IMR-90 (cell line): ENCODE measurements around the gene MPP7. TPM values are rescaled to one million over a fixed set of nuclear protein-coding genes. Genes with fewer than 3 reads are reported as not detected.

ENCODE experiments used
- ATAC-seq: fragments of 200-7000 bp; cut with Tn5 transposase; 2 replicates; pipeline ENCODE4 v1.9.1; 2020; ENCODE audit warnings: low read depth, mild to moderate bottlenecking, moderate library complexity
- BruUV-seq: library from RNA; stranded (reverse); fragments of 400-500 nt; replicated peaks from 2 replicates; lab custom pipeline; 2021; lab: Mats Ljungman, UMichigan
- CTCF ChIA-PET: fragments of 300-600 bp; formaldehyde crosslinking; extraction: SDS; loops from one replicate; lab custom pipeline; 2021; ENCODE audit warnings: antibody characterized with exemption; lab: Yijun Ruan, JAX
- POLR2A ChIA-PET: fragments of 300-600 bp; sonication (Branson Sonifier 250); formaldehyde crosslinking; loops from one replicate; lab custom pipeline; 2022; ENCODE audit warnings: antibody characterized with exemption; ENCODE audit not compliant: unreplicated experiment; lab: Charles Lee
- DNase-seq: peaks from one replicate; pipeline ENCODE4 v3.0.0; 2013
- H2AFZ ChIP-seq: replicated peaks from 2 replicates; pipeline ENCODE3; 2013; ENCODE audit warnings: low read length, mild to moderate bottlenecking; ENCODE audit not compliant: poor library complexity
- H2AK5ac ChIP-seq: 2 replicates; pipeline ENCODE4 v1.6.1; 2013; ENCODE audit warnings: low read depth, low read length, inconsistent platforms
- H2AK9ac ChIP-seq: replicated peaks from 2 replicates; pipeline ENCODE3; 2013; ENCODE audit warnings: mild to moderate bottlenecking, low read depth, low read length, moderate library complexity; ENCODE audit not compliant: poor library complexity
- H2BK120ac ChIP-seq: 2 replicates; pipeline ENCODE4 v1.6.1; 2013; ENCODE audit warnings: low read depth, low read length, inconsistent platforms
- H2BK15ac ChIP-seq: 3 replicates; pipeline ENCODE4 v1.6.1; 2013; ENCODE audit warnings: low read depth, low read length, inconsistent platforms
- H2BK20ac ChIP-seq: 2 replicates; pipeline ENCODE4 v1.6.1; 2013; ENCODE audit warnings: low read depth, mild to moderate bottlenecking, inconsistent platforms, low read length, moderate library complexity
- H2BK5ac ChIP-seq: 2 replicates; pipeline ENCODE4 v1.6.1; 2013; ENCODE audit warnings: mild to moderate bottlenecking, low read depth, low read length, inconsistent platforms; ENCODE audit not compliant: poor library complexity, severe bottlenecking
- H3K14ac ChIP-seq: replicated peaks from 2 replicates; pipeline ENCODE4 v1.6.1; 2013; ENCODE audit warnings: low read depth, low read length, inconsistent platforms
- H3K18ac ChIP-seq: 2 replicates; pipeline ENCODE4 v1.6.1; 2013; ENCODE audit warnings: low read depth, low read length, control low read depth
- H3K23ac ChIP-seq: 2 replicates; pipeline ENCODE4 v1.6.1; 2013; ENCODE audit warnings: low read depth, low read length, inconsistent platforms
- H3K27ac ChIP-seq: 2 replicates; pipeline ENCODE4 v1.5.1; 2013; ENCODE audit warnings: mild to moderate bottlenecking, control low read depth, low read length; ENCODE audit not compliant: insufficient read depth
- H3K27me3 ChIP-seq: 2 replicates; pipeline ENCODE4 v1.6.1; 2013; ENCODE audit warnings: low read length; ENCODE audit not compliant: control insufficient read depth, insufficient read depth
- H3K36me3 ChIP-seq: 2 replicates; pipeline ENCODE4 v1.6.1; 2013; ENCODE audit warnings: low read length, mixed read lengths; ENCODE audit not compliant: control insufficient read depth, insufficient read depth
- H3K4ac ChIP-seq: 2 replicates; pipeline ENCODE4 v1.6.1; 2013; ENCODE audit warnings: low read depth, low read length, inconsistent platforms
- H3K4me1 ChIP-seq: 2 replicates; pipeline ENCODE4 v1.6.1; 2013; ENCODE audit warnings: low read length, mixed read lengths; ENCODE audit not compliant: control insufficient read depth, insufficient read depth
- H3K4me2 ChIP-seq: 2 replicates; pipeline ENCODE4 v1.6.1; 2013; ENCODE audit warnings: low read depth, mild to moderate bottlenecking, control low read depth, low read length, moderate library complexity
- H3K4me3 ChIP-seq: 2 replicates; pipeline ENCODE4 v1.5.1; 2013; ENCODE audit warnings: low read depth, mild to moderate bottlenecking, control low read depth, low read length, moderate library complexity; ENCODE audit not compliant: insufficient read depth
- H3K56ac ChIP-seq: 2 replicates; pipeline ENCODE4 v1.6.1; 2013; ENCODE audit warnings: low read length, inconsistent platforms; ENCODE audit not compliant: insufficient read depth; ENCODE audit errors: extremely low read depth
- H3K79me1 ChIP-seq, 2 experiments: 2 replicates each; pipeline ENCODE4 v1.6.1; 2013; ENCODE audit warnings: low read length in 2 of 2, inconsistent platforms in 1 of 2, low read depth in 1 of 2
- H3K9ac ChIP-seq: 2 replicates; pipeline ENCODE4 v1.6.1; 2013; ENCODE audit warnings: low read depth, low read length, control low read depth
- H3K9me1 ChIP-seq: 2 replicates; pipeline ENCODE4 v1.6.1; 2013; ENCODE audit warnings: low read length, inconsistent platforms; ENCODE audit not compliant: insufficient read depth
- H3K9me3 ChIP-seq: 2 replicates; pipeline ENCODE4 v1.6.1; 2013; ENCODE audit warnings: low read length; ENCODE audit not compliant: control insufficient read depth, insufficient read depth
- H4K20me1 ChIP-seq: 2 replicates; pipeline ENCODE4 v1.6.1; 2013; ENCODE audit warnings: low read length, inconsistent platforms; ENCODE audit not compliant: insufficient read depth
- H4K5ac ChIP-seq: 2 replicates; pipeline ENCODE4 v1.6.1; 2013; ENCODE audit warnings: mild to moderate bottlenecking, low read depth, low read length, control low read depth
- H4K8ac ChIP-seq, 2 experiments: 2 replicates each; pipeline ENCODE4 v1.6.1; 2013; ENCODE audit warnings: low read depth in 2 of 2, low read length in 2 of 2, control low read depth in 1 of 2, inconsistent platforms in 1 of 2
- H4K91ac ChIP-seq: 2 replicates; pipeline ENCODE4 v1.6.1; 2013; ENCODE audit warnings: low read depth, low read length, inconsistent platforms; ENCODE audit not compliant: insufficient read depth
- NFE2L2 ChIP-seq: fragments of 150-350 bp; IDR thresholded peaks from 2 replicates; pipeline ENCODE4 v1.6.1; 2016; ENCODE audit warnings: low read depth, mild to moderate bottlenecking, low read length
- POLR2A ChIP-seq: IDR thresholded peaks from 2 replicates; pipeline ENCODE4 v1.6.1; 2012; ENCODE audit warnings: mild to moderate bottlenecking, low read depth, low read length
- SMC3 ChIP-seq: fragments of 150-350 bp; IDR thresholded peaks from 2 replicates; pipeline ENCODE4 v1.6.1; 2016; ENCODE audit warnings: low read depth, mild to moderate bottlenecking, antibody characterized with exemption, low read length, moderate library complexity
- dilution Hi-C: fragments of 300-500 bp; cut with HindIII; formaldehyde crosslinking; loops from one replicate; pipeline ENCODE4 v1.14.3; 2018; ENCODE audit warnings: low sequenced_read_pairs; ENCODE audit not compliant: unreplicated experiment
- in situ Hi-C: fragments of 300-500 bp; cut with MboI; formaldehyde crosslinking; loops from 3 replicates; pipeline ENCODE4 v1.14.3; 2019; ENCODE audit warnings: low sequenced_read_pairs, inconsistent platforms, mixed read lengths
- intact Hi-C: fragments of 100-400 bp; cut with micrococcal nuclease; formaldehyde crosslinking; loops from 2 replicates; pipeline ENCODE4 v1.10.0; 2022
- polyA plus RNA-seq, 3 experiments: library from polyadenylated mRNA; depleted of rRNA; stranded (reverse); fragments of >200 nt; gene quantifications; 2 replicates each; pipeline ENCODE4 v1.2.3, GENCODE V29; 2012; ENCODE audit warnings: low replicate concordance in 1 of 3
- total RNA-seq: library from RNA; depleted of rRNA; stranded (reverse); fragments of >200 nt; gene quantifications from 2 replicates; pipeline ENCODE4 v1.2.3, GENCODE V29; 2012
- TF ChIP-seq, protein P1 (sequence below): fragments of 150-350 bp; IDR thresholded peaks from 2 replicates; pipeline ENCODE4 v1.6.1; 2016; ENCODE audit warnings: low read depth, mild to moderate bottlenecking, low read length, moderate library complexity, borderline replicate concordance

MPP7 gene
- total and polyA plus RNA-seq, 2 of the 4 experiments (the other 2 are of a cell fraction), result 0.39 to 1.4 TPM

DNA sequence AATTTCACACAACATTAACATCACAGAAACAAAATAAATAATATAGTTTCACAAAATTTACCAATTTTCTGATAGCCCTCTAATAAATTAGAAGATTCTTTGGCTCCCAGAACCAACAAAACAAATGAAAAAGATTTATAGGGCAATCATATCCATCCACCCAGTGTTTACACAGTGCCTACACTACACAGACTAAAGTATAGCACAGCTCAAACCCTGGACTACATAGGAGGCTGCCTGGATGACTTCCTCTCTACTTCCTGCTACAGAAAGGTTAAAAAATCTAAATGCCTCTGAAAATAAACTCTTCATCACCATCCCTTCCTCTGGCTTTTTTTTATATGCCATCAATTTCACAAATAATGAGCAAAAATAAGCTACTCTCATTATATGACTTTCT is 28.4 kb downstream of the MPP7 start:
- no TSS peak for BruUV-seq
- Histone ChIP-seq H4K20me1 (no peaks in the 10 kb centered on the region), H3K9me1 (no peaks in the 10 kb centered on the region), H4K5ac (no peak overlapping the region), H3K4me2 (no peak overlapping the region), H3K56ac (no peak overlapping the region), H2AK9ac (no peak overlapping the region), H3K4me1 (no peaks in the 10 kb centered on the region), H2AK5ac (no peak overlapping the region), H3K14ac (no peak overlapping the region), H3K27me3 (peaks cover 8% of the 10 kb centered on the region), H3K36me3 (no peaks in the 10 kb centered on the region), H3K4ac (no peak overlapping the region), H3K18ac (no peak overlapping the region), H2BK15ac (no peak overlapping the region), H4K8ac (no peak overlapping the region), H2AFZ (no peak overlapping the region), H3K27ac (no peak overlapping the region), H3K9ac (no peak overlapping the region), H4K91ac (no peak overlapping the region), H3K9me3 (no peaks in the 10 kb centered on the region), H3K4me3 (no peak overlapping the region), H3K79me1 (no peaks in the 10 kb centered on the region), H2BK5ac (no peak overlapping the region), H2BK20ac (no peak overlapping the region), H3K23ac (no peak overlapping the region), H2BK120ac (no peak overlapping the region)
- in situ Hi-C loops, result no loop called here
- ATAC-seq, result no peak
- TF ChIP-seq SMC3 (no peak), NFE2L2 (no peak), POLR2A (no peak)
- TF ChIP-seq, protein P1, sequence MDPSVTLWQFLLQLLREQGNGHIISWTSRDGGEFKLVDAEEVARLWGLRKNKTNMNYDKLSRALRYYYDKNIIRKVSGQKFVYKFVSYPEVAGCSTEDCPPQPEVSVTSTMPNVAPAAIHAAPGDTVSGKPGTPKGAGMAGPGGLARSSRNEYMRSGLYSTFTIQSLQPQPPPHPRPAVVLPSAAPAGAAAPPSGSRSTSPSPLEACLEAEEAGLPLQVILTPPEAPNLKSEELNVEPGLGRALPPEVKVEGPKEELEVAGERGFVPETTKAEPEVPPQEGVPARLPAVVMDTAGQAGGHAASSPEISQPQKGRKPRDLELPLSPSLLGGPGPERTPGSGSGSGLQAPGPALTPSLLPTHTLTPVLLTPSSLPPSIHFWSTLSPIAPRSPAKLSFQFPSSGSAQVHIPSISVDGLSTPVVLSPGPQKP, result no peak
- dilution Hi-C loops, result loop anchor here (25.0 kb wide), 1 partner anchor 113 kb away; no protein-coding TSS in a partner anchor
- POLR2A ChIA-PET, result no interaction called here
- intact Hi-C loops, result no loop called here
- CTCF ChIA-PET, result no interaction called here
- no peak for DNase-seq
